CD14-positive monocyte (primary cell): ENCODE measurements around the gene PAGE2B. TPM values are rescaled to one million over a fixed set of nuclear protein-coding genes. Genes with fewer than 3 reads are reported as not detected.
"Not testable (repeated sequence)": the region's sequence is repeated elsewhere in the genome, so short reads cannot be mapped to it uniquely, and the experiment has no call there.

Source experiments
- DNase-seq, 3 donors: peaks; one replicate each; pipeline ENCODE4 v3.0.0-alpha.2; 2011 to 2022
- H2AFZ ChIP-seq: 2 replicates; pipeline ENCODE4 v1.6.0; 2012; ENCODE audit warnings: mild to moderate bottlenecking, low read depth, low read length, inconsistent platforms; ENCODE audit not compliant: insufficient read depth, poor library complexity, severe bottlenecking
- H3K27ac ChIP-seq, 2 donors: 1 replicate in 1 of 2; 2 replicates in 1 of 2; pipeline ENCODE4 v1.5.1; 2012 to 2013; ENCODE audit warnings: low read length in 2 of 2, control low read depth in 1 of 2, inconsistent platforms in 1 of 2, low read depth in 1 of 2, mild to moderate bottlenecking in 1 of 2
- H3K27me3 ChIP-seq, 2 donors: one replicate each; pipeline versions ENCODE4 v1.6.0 to v1.6.1; 2011 to 2013; ENCODE audit warnings: low read length in 2 of 2; ENCODE audit not compliant: control insufficient read depth in 2 of 2, insufficient read depth in 2 of 2
- H3K36me3 ChIP-seq, 2 donors: replicated peaks in 1 of 2; 1 replicate in 1 of 2; 2 replicates in 1 of 2; pipeline versions ENCODE4 v1.5.1 to v1.6.1; 2012 to 2013; ENCODE audit warnings: low read length in 2 of 2, control low read depth in 1 of 2, inconsistent platforms in 1 of 2, mild to moderate bottlenecking in 1 of 2; ENCODE audit not compliant: insufficient read depth in 2 of 2, control insufficient read depth in 1 of 2
- H3K4me1 ChIP-seq, 2 donors: 1 replicate in 1 of 2; 2 replicates in 1 of 2; pipeline versions ENCODE4 v1.5.1 to v1.6.1; 2012 to 2013; ENCODE audit warnings: low read length in 2 of 2, control low read depth in 1 of 2, inconsistent platforms in 1 of 2, mild to moderate bottlenecking in 1 of 2, moderate library complexity in 1 of 2; ENCODE audit not compliant: insufficient read depth in 2 of 2, control insufficient read depth in 1 of 2
- H3K4me2 ChIP-seq: replicated peaks from 2 replicates; pipeline ENCODE3; 2012; ENCODE audit warnings: low read length, moderate library complexity, mild to moderate bottlenecking; ENCODE audit not compliant: poor library complexity, severe bottlenecking; ENCODE audit errors: extremely low read depth
- H3K4me3 ChIP-seq, 3 experiments: fragments of 200-600 bp in 1 of 3; sonication (generic) in 1 of 3; replicated peaks in 1 of 3; 1 replicate in 2 of 3; 2 replicates in 1 of 3; pipeline ENCODE4 v1.5.1; 2011 to 2013; ENCODE audit warnings: low read length in 3 of 3, mild to moderate bottlenecking in 3 of 3, control low read depth in 2 of 3, low read depth in 2 of 3, inconsistent platforms in 1 of 3, moderate library complexity in 1 of 3
- H3K79me2 ChIP-seq: 2 replicates; pipeline ENCODE4 v1.6.0; 2012; ENCODE audit warnings: mild to moderate bottlenecking, control low read depth, inconsistent platforms, low read length, moderate library complexity; ENCODE audit not compliant: insufficient read depth
- H3K9ac ChIP-seq: 2 replicates; pipeline ENCODE4 v1.6.0; 2017; ENCODE audit warnings: low read length, mild to moderate bottlenecking; ENCODE audit not compliant: insufficient read depth, poor library complexity, severe bottlenecking
- H3K9me3 ChIP-seq, 2 donors: replicated peaks in 1 of 2; 1 replicate in 1 of 2; 2 replicates in 1 of 2; pipeline versions ENCODE4 v1.5.1 to v1.6.1; 2012 to 2013; ENCODE audit warnings: low read length in 2 of 2, control low read depth in 1 of 2; ENCODE audit not compliant: control insufficient read depth in 1 of 2, insufficient read depth in 1 of 2
- H4K20me1 ChIP-seq: 2 replicates; pipeline ENCODE4 v1.6.0; 2012; ENCODE audit warnings: mild to moderate bottlenecking, low read length, control low read depth, moderate library complexity; ENCODE audit not compliant: insufficient read depth
- H3K27ac Mint-ChIP-seq, 7 donors: one replicate each; pipeline ENCODE4 v1.8.0; 2020; ENCODE audit warnings: mild to moderate bottlenecking in 7 of 7, mixed read lengths in 7 of 7, moderate library complexity in 6 of 7, inconsistent platforms in 2 of 7
- H3K27me3 Mint-ChIP-seq, 3 donors: one replicate each; pipeline ENCODE4 v1.8.0; 2021 to 2022; ENCODE audit warnings: low read depth in 3 of 3, mild to moderate bottlenecking in 3 of 3, mixed read lengths in 3 of 3, moderate library complexity in 3 of 3, inconsistent platforms in 1 of 3
- H3K36me3 Mint-ChIP-seq, 2 donors: one replicate each; pipeline ENCODE4 v1.8.0; 2020; ENCODE audit warnings: mixed read lengths in 2 of 2, inconsistent platforms in 1 of 2, mild to moderate bottlenecking in 1 of 2
- H3K4me1 Mint-ChIP-seq: one replicate; pipeline ENCODE4 v1.8.0; 2020; ENCODE audit warnings: mild to moderate bottlenecking, mixed read lengths
- H3K4me3 Mint-ChIP-seq, 2 donors: one replicate each; pipeline ENCODE4 v1.8.0; 2020; ENCODE audit warnings: mild to moderate bottlenecking in 2 of 2, mixed read lengths in 2 of 2, moderate library complexity in 1 of 2
- H3K9me3 Mint-ChIP-seq, 7 donors: one replicate each; pipeline ENCODE4 v1.8.0; 2020 to 2022; ENCODE audit warnings: mixed read lengths in 7 of 7, mild to moderate bottlenecking in 6 of 7, moderate library complexity in 6 of 7, inconsistent platforms in 2 of 7
- CTCF ChIP-seq: fragments of 200-600 bp; IDR thresholded peaks from one replicate; pipeline ENCODE4 v1.8.0; 2022; ENCODE audit warnings: antibody characterized with exemption, mild to moderate bottlenecking
- WGBS: methylation state at CpG from one replicate; pipeline ENCODE4 v1.1.5; 2013; ENCODE audit warnings: missing lambda C conversion rate; ENCODE audit not compliant: insufficient coverage; 5-methylcytosine and 5-hydroxymethylcytosine counted together
- intact Hi-C, 2 donors: fragments of 100-400 bp; cut with micrococcal nuclease; formaldehyde crosslinking; loops; one replicate each; pipeline versions ENCODE4 v1.15.0 to v1.15.1; 2023
- polyA plus RNA-seq, 3 donors: library from polyadenylated mRNA; depleted of rRNA in 1 of 3; unstranded in 2 of 3; stranded (reverse) in 1 of 3; fragments of 300-500 nt in 2 of 3; fragments of >200 nt in 1 of 3; fragmentation: Illumina TruSeq in 2 of 3; gene quantifications; 1 replicate in 2 of 3; 2 replicates in 1 of 3; pipeline ENCODE4 v1.2.3, GENCODE V29; 2012 to 2021

Gene PAGE2B
- polyA plus RNA-seq, 3 donors = not detected

GRCh38 chrX:55039471-55039870 lies 35.4 kb upstream of the PAGE2B start:
- H3K4me3 Mint-ChIP-seq = no peak overlapping the region
- Histone ChIP-seq H3K9ac (no peak overlapping the region), H3K4me1 (no peaks in the 10 kb centered on the region), H3K4me3 (no peak overlapping the region), H3K36me3 (no peaks in the 10 kb centered on the region), H3K79me2 (no peaks in the 10 kb centered on the region), H2AFZ (no peak overlapping the region), H3K27ac (no peak overlapping the region), H4K20me1 (no peaks in the 10 kb centered on the region), H3K9me3 (peaks cover 0 to 3% of the 10 kb centered on the region in 2 donors), H3K4me2 (no peak overlapping the region), H3K27me3 (no peaks in the 10 kb centered on the region)
- 100% methylated on average over 1 of the region's 3 CpGs for WGBS
- intact Hi-C loops = no loop called here
- DNase-seq = no peak
- TF ChIP-seq CTCF = no peak
- H3K27me3 Mint-ChIP-seq = peaks cover 0 to 5% (median 0%) of the 10 kb centered on the region in 3 donors
- no peaks in the 10 kb centered on the region for H3K4me1 Mint-ChIP-seq
- H3K9me3 Mint-ChIP-seq = peaks cover 0 to 11% (median 0%) of the 10 kb centered on the region in 7 donors
- H3K36me3 Mint-ChIP-seq = no peaks in the 10 kb centered on the region
- no peak overlapping the region for H3K27ac Mint-ChIP-seq

GRCh38 chrX:55041514-55041913 lies 33.3 kb upstream of the PAGE2B start:
- Mint-ChIP-seq H3K4me3 (no peak overlapping the region), H3K4me1 (no peaks in the 10 kb centered on the region), H3K36me3 (no peaks in the 10 kb centered on the region), H3K27me3 (peaks cover 0 to 5% (median 0%) of the 10 kb centered on the region in 3 donors), H3K9me3 (peaks cover 0 to 11% (median 0%) of the 10 kb centered on the region in 7 donors), H3K27ac (no peak overlapping the region)
- Histone ChIP-seq H3K4me3 (no peak overlapping the region), H3K36me3 (no peaks in the 10 kb centered on the region), H3K9me3 (peaks cover 0 to 3% of the 10 kb centered on the region in 2 donors), H3K4me2 (no peak overlapping the region), H3K9ac (no peak overlapping the region), H3K27ac (no peak overlapping the region), H4K20me1 (no peaks in the 10 kb centered on the region), H3K79me2 (no peaks in the 10 kb centered on the region), H2AFZ (no peak overlapping the region), H3K27me3 (no peaks in the 10 kb centered on the region), H3K4me1 (no peaks in the 10 kb centered on the region)
- intact Hi-C loops = no loop called here
- no peak for TF ChIP-seq CTCF
- no CpG with 5 or more reads among the region's 6 CpGs for WGBS
- no peak for DNase-seq

- H3K36me3 Mint-ChIP-seq, H2AFZ ChIP-seq, H3K9ac ChIP-seq, H3K4me1 ChIP-seq, H3K36me3 ChIP-seq, H3K27me3 ChIP-seq, H3K4me2 ChIP-seq, H3K27ac ChIP-seq, H3K9me3 ChIP-seq, H3K79me2 ChIP-seq, intact Hi-C loops, H3K4me1 Mint-ChIP-seq, H3K27me3 Mint-ChIP-seq, H4K20me1 ChIP-seq, H3K4me3 Mint-ChIP-seq, H3K27ac Mint-ChIP-seq, DNase-seq, H3K4me3 ChIP-seq: not testable (repeated sequence)
- H3K9me3 Mint-ChIP-seq = peaks cover 2 to 24% (median 14%) of the 10 kb centered on the region in 7 donors
- WGBS = no CpG with 5 or more reads among the region's 2 CpGs
Observed at GRCh38 chrX:55050599-55050998, 24.2 kb upstream of the PAGE2B start.
